GM21528 (cell line): ENCODE measurements around the gene NCKAP5.

ENCODE experiments used
- ATAC-seq: cut with Tn5 transposase; IDR thresholded peaks from one replicate; pipeline ENCODE4 v1.9.1; 2021; ENCODE audit warnings: mild to moderate bottlenecking, moderate library complexity; ENCODE audit not compliant: unreplicated experiment, low FRiP score

NCKAP5 gene

DNA sequence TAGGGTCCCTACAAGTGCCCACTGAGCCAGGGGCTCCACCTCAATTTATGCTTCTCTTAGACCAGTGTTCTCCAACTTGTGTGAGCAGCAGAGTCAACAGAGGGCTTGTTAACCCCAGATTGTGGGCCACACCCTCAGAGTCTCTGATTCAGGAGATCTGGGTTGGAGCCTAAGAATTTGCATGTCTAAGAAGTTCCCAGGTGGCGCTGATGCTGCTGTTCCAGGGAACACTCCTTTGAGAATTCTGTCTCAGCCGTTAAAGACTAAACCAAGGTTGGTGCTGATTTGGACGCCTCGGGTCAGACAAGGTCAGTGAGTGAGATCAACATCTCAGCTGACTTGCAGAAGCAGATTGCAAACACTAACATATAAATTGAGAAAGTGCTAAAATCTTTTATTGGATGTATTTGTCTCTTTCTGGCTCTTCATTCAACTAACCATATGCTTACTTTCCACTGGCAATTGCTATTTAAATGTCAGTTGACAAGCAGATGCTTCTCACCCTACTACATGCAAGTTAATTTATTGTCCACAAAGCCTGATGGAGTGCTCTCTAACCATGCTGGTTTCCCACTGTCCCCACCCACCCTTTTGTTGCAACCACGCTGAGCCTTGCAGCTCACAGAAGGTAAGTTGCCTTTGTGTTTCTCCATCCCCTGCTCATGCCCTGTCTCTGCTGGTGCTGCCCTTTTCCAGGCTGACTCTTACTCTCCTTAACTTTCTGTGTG is 929.8 kb downstream of the NCKAP5 start:
- no peak for ATAC-seq

GRCh38 chr2:132636346-132636745 is 931.9 kb downstream of the NCKAP5 start:
- no peak for ATAC-seq

- ATAC-seq, result no peak
These were observed 934.6 kb downstream of the NCKAP5 start for GRCh38 chr2:132633635-132634034.

DNA sequence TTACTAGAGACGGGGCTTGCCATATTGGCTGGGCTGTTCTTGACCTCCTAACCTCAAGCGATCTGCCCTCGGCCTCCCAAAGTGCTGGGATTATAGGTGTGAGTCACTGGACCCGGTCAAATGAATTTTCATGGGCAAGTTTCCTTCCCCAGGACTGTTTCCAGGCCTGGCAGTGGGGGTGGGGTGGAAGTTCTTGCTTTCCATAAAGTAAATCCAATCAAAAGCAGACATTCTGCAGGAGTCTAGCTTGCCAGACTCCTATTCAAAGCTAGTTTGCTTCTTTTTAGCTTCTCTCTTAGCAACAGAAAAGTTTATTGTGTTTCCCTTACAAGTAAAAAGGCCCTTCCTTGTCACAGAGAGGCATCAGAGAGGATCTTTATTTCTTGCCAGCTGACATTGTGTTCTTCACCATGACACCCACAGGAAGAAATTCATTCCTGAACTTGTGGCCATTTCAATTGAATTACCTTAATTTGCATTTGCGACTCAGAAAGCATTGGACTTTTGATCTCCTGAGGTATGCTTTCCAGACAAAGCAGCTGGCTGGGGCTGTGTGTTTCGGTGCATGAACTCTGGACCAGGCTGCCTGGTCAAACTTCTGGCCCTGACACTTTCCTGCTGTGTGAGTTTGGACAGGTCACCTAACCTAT is 936.1 kb downstream of the NCKAP5 start:
- no peak for ATAC-seq

GRCh38 chr2:132627536-132627935 is 940.7 kb downstream of the NCKAP5 start:
- no peak for ATAC-seq

DNA sequence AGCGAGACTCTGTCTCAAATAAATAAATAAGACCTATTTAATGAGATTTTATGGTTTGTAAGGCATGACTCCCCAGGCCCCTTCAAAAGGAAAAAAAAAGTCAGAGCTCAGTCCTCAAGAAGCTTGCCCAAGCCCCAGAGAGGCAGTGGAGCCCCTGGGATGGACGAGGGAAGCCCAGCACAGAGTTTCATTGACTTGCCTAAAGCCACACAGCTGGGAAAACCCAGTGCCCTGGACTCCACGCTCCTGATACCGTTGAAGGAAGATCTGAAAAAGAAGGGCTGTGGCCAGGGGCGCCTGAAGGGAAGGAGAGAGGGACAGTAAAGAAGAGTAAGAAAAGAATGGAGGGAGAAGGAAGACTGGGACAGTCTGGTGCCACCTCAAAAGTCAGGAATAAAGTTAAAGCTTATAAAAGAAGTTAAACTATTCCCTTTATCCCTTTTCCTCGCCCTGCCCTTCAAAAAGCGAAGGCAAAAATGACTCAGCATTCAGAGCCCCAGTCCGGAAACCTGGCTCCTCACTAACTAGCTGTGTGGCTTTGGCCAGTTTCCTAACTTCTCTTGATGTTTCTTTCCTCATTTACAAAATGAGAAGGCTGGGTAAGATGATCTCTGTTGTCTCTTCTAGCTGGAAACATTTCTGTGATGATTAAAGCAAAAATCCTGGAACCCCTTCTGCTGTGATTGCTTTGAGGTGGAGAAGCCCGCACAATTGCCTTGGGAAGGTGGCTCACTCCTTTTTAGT is 945.0 kb downstream of the NCKAP5 start:
- no peak for ATAC-seq
